Measurements from ENCODE around the gene JADE1.

- TF ChIP-seq CTCF (conservative IDR thresholded peaks at IDR 0.05 in 1 of 2, IDR thresholded peaks at IDR 0.05 in 1 of 2; ENCODE audit: low read depth in 1 of 2, low read length in 2 of 2) (no peak), EZH2 (IDR thresholded peaks at IDR 0.05; ENCODE audit: low read length, missing control alignments) (no peak)
Measured at GRCh38 chr4:128803783-128804182, 5.7 kb upstream of the JADE1 start.
